Measurements from ENCODE around the gene AGBL5.

GRCh38 chr2:27092696-27093429 is 41.4 kb downstream of the AGBL5 start:
- TF ChIP-seq CTCF (IDR thresholded peaks at IDR 0.05) (no peak), POLR2A (IDR thresholded peaks at IDR 0.05) (no peak), EP300 (IDR thresholded peaks at IDR 0.05) (no peak), POLR2AphosphoS5 (IDR thresholded peaks at IDR 0.05) (no peak)

Measured in stomach (tissue), 4 donors.